Measurements from ENCODE around the gene DOP1A. TPM values are rescaled to one million over a fixed set of nuclear protein-coding genes. Genes with fewer than 3 reads are reported as not detected.

DOP1A gene
- total RNA-seq, 2 experiments from 2014 or later, result 5.4 to 7.3 TPM

GRCh38 chr6:83073615-83074014 lies 6.1 kb downstream of the DOP1A start:
- no peak overlapping the region for H3K4me3 Mint-ChIP-seq
- no peak overlapping the region for H3K27ac Mint-ChIP-seq
- ChIA-PET POLR2A (no interaction called here), CTCF (interaction anchor here (2.3 kb wide), 1 partner anchor 142 kb away, joined by 10 read pairs; no protein-coding TSS in a partner anchor)
- peaks cover 13% of the 10 kb centered on the region for H3K36me3 Mint-ChIP-seq (ENCODE audit: low read depth)
- H3K4me1 Mint-ChIP-seq, result peaks cover 32% of the 10 kb centered on the region
- ATAC-seq, result peak; percentile 58
- no peaks in the 10 kb centered on the region for H3K9me3 Mint-ChIP-seq (ENCODE audit: low read depth)
- intact Hi-C loops (cut with DNase I, micrococcal nuclease), result no loop called here
- DNase-seq, result peak; percentile 5
- H3K27me3 Mint-ChIP-seq, result no peaks in the 10 kb centered on the region

GRCh38 chr6:83083476-83083875 lies 16.0 kb downstream of the DOP1A start:
- ATAC-seq (no peak), DNase-seq (no peak)
- Mint-ChIP-seq H3K9me3 (ENCODE audit: low read depth) (no peaks in the 10 kb centered on the region), H3K4me3 (no peak overlapping the region), H3K27me3 (no peaks in the 10 kb centered on the region), H3K36me3 (ENCODE audit: low read depth) (peaks cover 6% of the 10 kb centered on the region), H3K27ac (no peak overlapping the region), H3K4me1 (peaks cover 21% of the 10 kb centered on the region)
- intact Hi-C loops (cut with DNase I, micrococcal nuclease), result no loop called here
- CTCF ChIA-PET, result interaction anchor here (3.8 kb wide), 1 partner anchor 16 kb away, joined by 21 read pairs; the partner anchor contains the start of genes DOP1A and UBE3D
- POLR2A ChIA-PET, result no interaction called here

GRCh38 chr6:83086751-83087150 lies 19.3 kb downstream of the DOP1A start:
- H3K4me1 Mint-ChIP-seq, result peaks cover 17% of the 10 kb centered on the region
- ChIA-PET POLR2A (no interaction called here), CTCF (interaction anchor here (3.8 kb wide), 1 partner anchor 20 kb away, joined by 21 read pairs; the partner anchor contains the start of genes DOP1A and UBE3D)
- H3K9me3 Mint-ChIP-seq (ENCODE audit: low read depth), result no peaks in the 10 kb centered on the region
- DNase-seq (no peak), ATAC-seq (peak; percentile 39)
- peaks cover 10% of the 10 kb centered on the region for H3K36me3 Mint-ChIP-seq (ENCODE audit: low read depth)
- H3K27ac Mint-ChIP-seq, result no peak overlapping the region
- no peak overlapping the region for H3K4me3 Mint-ChIP-seq
- intact Hi-C loops (cut with DNase I, micrococcal nuclease), result no loop called here
- H3K27me3 Mint-ChIP-seq, result no peaks in the 10 kb centered on the region

GRCh38 chr6:83092756-83093399 lies 25.4 kb downstream of the DOP1A start:
- ChIA-PET POLR2A (no interaction called here), CTCF (no interaction called here)
- Mint-ChIP-seq H3K27ac (no peak overlapping the region), H3K4me1 (peaks cover 4% of the 10 kb centered on the region), H3K4me3 (no peak overlapping the region), H3K27me3 (no peaks in the 10 kb centered on the region), H3K9me3 (ENCODE audit: low read depth) (peaks cover 3% of the 10 kb centered on the region), H3K36me3 (ENCODE audit: low read depth) (peaks cover 11% of the 10 kb centered on the region)
- DNase-seq (no peak), ATAC-seq (no peak)
- intact Hi-C loops (cut with DNase I, micrococcal nuclease), result no loop called here

- peaks cover 3% of the 10 kb centered on the region for H3K9me3 Mint-ChIP-seq (ENCODE audit: low read depth)
- H3K4me3 Mint-ChIP-seq, result no peak overlapping the region
- no peak overlapping the region for H3K27ac Mint-ChIP-seq
- DNase-seq (no peak), ATAC-seq (no peak)
- peaks cover 16% of the 10 kb centered on the region for H3K36me3 Mint-ChIP-seq (ENCODE audit: low read depth)
- CTCF ChIA-PET, result interaction anchor here (2.1 kb wide), 1 partner anchor 29 kb away, joined by 7 read pairs; the partner anchor contains the start of gene DOP1A
- peaks cover 4% of the 10 kb centered on the region for H3K4me1 Mint-ChIP-seq
- no peaks in the 10 kb centered on the region for H3K27me3 Mint-ChIP-seq
- intact Hi-C loops (cut with DNase I, micrococcal nuclease), result no loop called here
- POLR2A ChIA-PET, result no interaction called here
Observed at GRCh38 chr6:83096791-83097190, 29.3 kb downstream of the DOP1A start.

GRCh38 chr6:83097204-83097603 lies 29.7 kb downstream of the DOP1A start:
- Mint-ChIP-seq H3K27me3 (no peaks in the 10 kb centered on the region), H3K4me1 (peaks cover 4% of the 10 kb centered on the region), H3K36me3 (ENCODE audit: low read depth) (peaks cover 20% of the 10 kb centered on the region), H3K4me3 (no peak overlapping the region), H3K27ac (no peak overlapping the region), H3K9me3 (ENCODE audit: low read depth) (peaks cover 3% of the 10 kb centered on the region)
- DNase-seq (no peak), ATAC-seq (no peak)
- intact Hi-C loops (cut with DNase I, micrococcal nuclease), result no loop called here
- ChIA-PET CTCF (interaction anchor here (2.1 kb wide), 1 partner anchor 30 kb away, joined by 7 read pairs; the partner anchor contains the start of gene DOP1A), POLR2A (no interaction called here)

- intact Hi-C loops (cut with DNase I, micrococcal nuclease), result no loop called here
- ChIA-PET CTCF (no interaction called here), POLR2A (no interaction called here)
- Mint-ChIP-seq H3K4me1 (peaks cover 3% of the 10 kb centered on the region), H3K27me3 (no peaks in the 10 kb centered on the region), H3K4me3 (no peak overlapping the region), H3K9me3 (ENCODE audit: low read depth) (peaks cover 3% of the 10 kb centered on the region), H3K27ac (no peak overlapping the region), H3K36me3 (ENCODE audit: low read depth) (peaks cover 25% of the 10 kb centered on the region)
- ATAC-seq (no peak), DNase-seq (no peak)
Observed at GRCh38 chr6:83097675-83098074, 30.2 kb downstream of the DOP1A start.

GRCh38 chr6:83098589-83098988 lies 31.1 kb downstream of the DOP1A start:
- H3K27me3 Mint-ChIP-seq, result no peaks in the 10 kb centered on the region
- H3K36me3 Mint-ChIP-seq (ENCODE audit: low read depth), result peaks cover 33% of the 10 kb centered on the region
- intact Hi-C loops (cut with DNase I, micrococcal nuclease), result no loop called here
- ChIA-PET CTCF (interaction anchor here (0.8 to 1.0 kb wide), 2 partner anchors 9 to 24 kb away, joined by 3 read pairs; no protein-coding TSS in a partner anchor), POLR2A (no interaction called here)
- DNase-seq (no peak), ATAC-seq (no peak)
- H3K9me3 Mint-ChIP-seq (ENCODE audit: low read depth), result peaks cover 6% of the 10 kb centered on the region
- H3K4me3 Mint-ChIP-seq, result no peak overlapping the region
- H3K27ac Mint-ChIP-seq, result no peak overlapping the region
- H3K4me1 Mint-ChIP-seq, result peaks cover 2% of the 10 kb centered on the region

GRCh38 chr6:83108378-83108777 lies 40.9 kb downstream of the DOP1A start:
- CTCF ChIA-PET, result interaction anchor here (0.6 to 2.8 kb wide), 3 partner anchors 43 to 152 kb away, joined by 3 to 6 read pairs (median 3); partner anchors contain the start of gene UBE3D
- Mint-ChIP-seq H3K9me3 (ENCODE audit: low read depth) (peaks cover 11% of the 10 kb centered on the region), H3K4me3 (no peak overlapping the region), H3K27me3 (no peaks in the 10 kb centered on the region), H3K36me3 (ENCODE audit: low read depth) (peaks cover 29% of the 10 kb centered on the region), H3K27ac (no peak overlapping the region), H3K4me1 (no peaks in the 10 kb centered on the region)
- DNase-seq (no peak), ATAC-seq (no peak)
- intact Hi-C loops (cut with DNase I, micrococcal nuclease), result no loop called here
- POLR2A ChIA-PET, result no interaction called here

- no peak overlapping the region for H3K27ac Mint-ChIP-seq
- no peaks in the 10 kb centered on the region for H3K4me1 Mint-ChIP-seq
- H3K9me3 Mint-ChIP-seq (ENCODE audit: low read depth), result no peaks in the 10 kb centered on the region
- intact Hi-C loops (cut with DNase I, micrococcal nuclease), result no loop called here
- peaks cover 9% of the 10 kb centered on the region for H3K36me3 Mint-ChIP-seq (ENCODE audit: low read depth)
- H3K4me3 Mint-ChIP-seq, result no peak overlapping the region
- CTCF ChIA-PET, result interaction anchor here (1.3 kb wide), 1 partner anchor 12 kb away, joined by 3 read pairs; no protein-coding TSS in a partner anchor
- ATAC-seq (no peak), DNase-seq (no peak)
- POLR2A ChIA-PET, result no interaction called here
- no peaks in the 10 kb centered on the region for H3K27me3 Mint-ChIP-seq
Observed at GRCh38 chr6:83113258-83113657, 45.8 kb downstream of the DOP1A start.

- intact Hi-C loops (cut with DNase I, micrococcal nuclease), result no loop called here
- H3K27me3 Mint-ChIP-seq, result no peaks in the 10 kb centered on the region
- DNase-seq (no peak), ATAC-seq (no peak)
- no peaks in the 10 kb centered on the region for H3K4me1 Mint-ChIP-seq
- H3K27ac Mint-ChIP-seq, result no peak overlapping the region
- ChIA-PET POLR2A (no interaction called here), CTCF (no interaction called here)
- H3K4me3 Mint-ChIP-seq, result no peak overlapping the region
- H3K36me3 Mint-ChIP-seq (ENCODE audit: low read depth), result peaks cover 7% of the 10 kb centered on the region
- H3K9me3 Mint-ChIP-seq (ENCODE audit: low read depth), result no peaks in the 10 kb centered on the region
Observed at GRCh38 chr6:83114164-83114563, 46.7 kb downstream of the DOP1A start.

GRCh38 chr6:83117802-83118201 lies 50.3 kb downstream of the DOP1A start:
- DNase-seq (no peak), ATAC-seq (no peak)
- no peak overlapping the region for H3K27ac Mint-ChIP-seq
- H3K9me3 Mint-ChIP-seq (ENCODE audit: low read depth), result no peaks in the 10 kb centered on the region
- H3K27me3 Mint-ChIP-seq, result no peaks in the 10 kb centered on the region
- H3K4me1 Mint-ChIP-seq, result no peaks in the 10 kb centered on the region
- H3K36me3 Mint-ChIP-seq (ENCODE audit: low read depth), result no peaks in the 10 kb centered on the region
- POLR2A ChIA-PET, result no interaction called here
- no peak overlapping the region for H3K4me3 Mint-ChIP-seq
- CTCF ChIA-PET, result interaction anchor here (0.6 to 1.8 kb wide), 2 partner anchors 50 to 1111 kb away, joined by 3 to 4 read pairs; partner anchors contain the start of gene DOP1A
- intact Hi-C loops (cut with DNase I, micrococcal nuclease), result no loop called here
